ENCODE results near the gene APEH.

The APEH gene

DNA sequence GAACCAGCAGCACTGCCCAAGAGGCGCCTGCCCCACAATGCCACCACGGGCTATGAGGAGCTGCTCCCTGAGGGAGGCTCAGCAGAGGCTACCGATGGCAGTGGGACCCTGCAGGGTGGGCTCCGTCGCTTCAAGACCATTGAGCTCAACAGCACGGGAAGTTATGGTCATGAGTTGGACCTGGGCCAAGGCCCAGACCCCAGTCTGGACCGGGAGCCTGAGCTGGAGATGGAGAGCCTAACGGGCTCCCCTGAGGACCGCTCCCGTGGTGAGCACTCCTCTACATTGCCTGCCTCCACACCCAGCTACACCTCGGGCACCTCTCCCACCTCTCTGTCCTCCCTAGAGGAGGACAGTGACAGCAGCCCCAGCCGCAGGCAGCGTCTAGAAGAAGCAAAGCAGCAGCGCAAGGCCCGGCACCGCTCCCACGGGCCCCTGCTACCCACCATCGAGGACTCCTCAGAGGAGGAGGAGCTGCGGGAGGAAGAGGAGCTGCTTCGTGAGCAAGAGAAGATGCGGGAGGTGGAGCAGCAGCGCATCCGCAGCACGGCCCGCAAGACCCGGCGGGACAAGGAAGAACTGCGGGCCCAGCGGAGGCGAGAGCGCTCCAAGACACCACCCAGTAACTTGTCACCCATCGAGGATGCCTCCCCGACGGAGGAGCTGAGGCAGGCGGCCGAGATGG is 21.8 kb upstream of the APEH start:
- DNase-seq: no peak

DNA sequence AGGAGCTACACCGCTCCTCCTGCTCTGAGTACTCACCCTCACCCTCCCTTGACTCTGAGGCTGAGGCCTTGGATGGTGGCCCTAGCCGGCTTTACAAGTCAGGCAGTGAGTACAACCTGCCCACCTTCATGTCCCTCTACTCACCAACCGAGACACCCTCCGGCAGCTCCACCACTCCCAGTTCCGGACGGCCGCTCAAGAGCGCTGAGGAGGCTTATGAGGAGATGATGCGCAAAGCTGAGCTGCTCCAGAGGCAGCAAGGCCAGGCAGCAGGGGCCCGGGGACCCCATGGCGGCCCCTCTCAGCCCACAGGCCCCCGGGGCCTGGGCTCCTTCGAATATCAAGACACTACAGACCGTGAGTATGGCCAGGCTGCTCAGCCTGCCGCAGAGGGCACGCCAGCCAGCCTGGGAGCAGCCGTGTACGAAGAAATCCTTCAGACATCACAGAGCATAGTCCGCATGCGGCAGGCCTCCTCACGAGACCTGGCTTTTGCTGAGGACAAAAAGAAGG is 21.2 kb upstream of the APEH start:
- no peak for DNase-seq

DNA sequence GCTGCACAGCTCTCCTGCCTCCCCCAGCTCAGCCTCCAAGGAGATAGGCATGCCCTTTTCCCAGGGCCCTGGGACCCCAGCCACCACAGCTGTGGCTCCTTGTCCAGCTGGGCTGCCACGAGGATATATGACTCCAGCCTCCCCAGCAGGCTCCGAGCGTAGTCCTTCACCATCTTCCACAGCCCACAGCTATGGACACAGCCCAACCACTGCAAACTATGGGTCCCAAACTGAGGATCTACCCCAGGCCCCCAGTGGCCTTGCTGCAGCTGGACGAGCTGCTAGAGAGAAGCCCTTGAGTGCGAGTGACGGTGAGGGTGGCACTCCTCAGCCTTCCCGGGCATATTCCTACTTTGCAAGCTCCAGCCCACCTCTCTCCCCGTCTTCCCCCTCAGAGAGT is 20.5 kb upstream of the APEH start:
- DNase-seq: no peak

DNA sequence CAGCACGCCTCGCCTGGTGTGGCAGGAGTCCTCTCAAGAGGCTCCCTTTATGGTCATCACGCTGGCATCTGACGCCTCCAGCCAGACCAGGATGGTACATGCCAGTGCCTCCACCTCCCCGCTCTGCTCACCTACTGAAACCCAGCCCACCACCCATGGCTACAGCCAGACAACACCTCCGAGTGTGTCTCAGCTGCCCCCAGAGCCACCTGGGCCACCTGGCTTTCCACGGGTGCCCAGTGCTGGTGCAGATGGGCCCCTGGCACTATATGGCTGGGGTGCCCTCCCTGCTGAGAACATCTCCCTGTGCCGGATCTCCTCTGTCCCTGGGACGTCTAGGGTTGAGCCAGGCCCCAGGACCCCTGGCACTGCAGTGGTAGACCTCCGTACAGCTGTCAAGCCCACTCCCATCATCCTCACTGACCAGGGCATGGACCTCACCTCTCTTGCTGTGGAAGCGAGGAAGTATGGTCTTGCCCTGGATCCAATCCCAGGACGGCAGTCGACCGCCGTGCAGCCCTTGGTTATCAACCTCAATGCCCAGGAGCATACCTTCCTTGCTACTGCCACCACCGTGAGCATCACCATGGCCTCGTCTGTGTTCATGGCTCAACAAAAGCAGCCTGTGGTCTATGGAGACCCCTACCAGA is 19.9 kb upstream of the APEH start:
- no peak for DNase-seq

DNA sequence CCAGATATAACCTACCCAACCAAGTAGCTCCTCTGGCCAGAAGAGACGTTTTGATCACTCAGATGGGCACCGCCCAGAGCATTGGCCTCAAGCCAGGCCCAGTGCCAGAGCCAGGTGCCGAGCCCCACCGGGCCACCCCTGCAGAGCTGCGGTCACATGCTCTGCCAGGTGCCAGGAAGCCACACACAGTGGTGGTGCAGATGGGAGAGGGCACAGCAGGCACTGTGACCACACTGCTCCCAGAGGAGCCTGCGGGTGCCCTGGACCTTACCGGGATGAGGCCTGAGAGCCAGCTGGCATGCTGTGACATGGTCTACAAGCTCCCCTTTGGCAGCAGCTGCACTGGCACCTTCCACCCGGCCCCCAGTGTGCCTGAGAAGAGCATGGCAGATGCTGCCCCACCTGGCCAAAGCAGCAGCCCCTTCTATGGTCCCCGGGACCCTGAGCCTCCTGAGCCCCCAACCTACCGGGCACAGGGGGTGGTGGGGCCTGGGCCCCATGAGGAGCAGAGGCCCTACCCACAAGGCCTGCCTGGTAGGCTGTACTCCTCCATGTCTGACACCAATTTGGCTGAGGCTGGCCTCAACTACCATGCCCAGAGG is 19.1 kb upstream of the APEH start:
- no peak for DNase-seq

DNA sequence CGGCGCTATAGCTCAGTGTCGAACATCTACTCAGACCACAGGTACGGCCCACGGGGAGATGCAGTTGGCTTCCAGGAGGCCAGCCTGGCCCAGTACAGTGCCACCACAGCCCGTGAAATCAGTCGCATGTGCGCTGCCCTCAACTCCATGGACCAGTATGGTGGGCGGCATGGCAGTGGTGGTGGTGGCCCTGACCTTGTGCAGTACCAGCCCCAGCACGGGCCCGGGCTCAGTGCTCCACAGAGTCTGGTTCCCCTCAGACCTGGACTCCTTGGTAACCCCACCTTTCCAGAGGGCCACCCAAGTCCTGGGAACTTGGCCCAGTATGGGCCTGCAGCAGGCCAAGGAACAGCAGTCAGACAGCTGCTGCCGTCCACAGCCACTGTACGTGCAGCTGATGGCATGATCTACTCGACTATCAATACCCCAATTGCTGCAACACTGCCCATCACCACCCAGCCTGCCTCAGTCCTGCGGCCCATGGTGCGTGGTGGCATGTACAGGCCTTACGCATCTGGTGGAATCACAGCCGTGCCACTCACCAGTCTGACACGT is 18.3 kb upstream of the APEH start:
- DNase-seq: no peak

DNA sequence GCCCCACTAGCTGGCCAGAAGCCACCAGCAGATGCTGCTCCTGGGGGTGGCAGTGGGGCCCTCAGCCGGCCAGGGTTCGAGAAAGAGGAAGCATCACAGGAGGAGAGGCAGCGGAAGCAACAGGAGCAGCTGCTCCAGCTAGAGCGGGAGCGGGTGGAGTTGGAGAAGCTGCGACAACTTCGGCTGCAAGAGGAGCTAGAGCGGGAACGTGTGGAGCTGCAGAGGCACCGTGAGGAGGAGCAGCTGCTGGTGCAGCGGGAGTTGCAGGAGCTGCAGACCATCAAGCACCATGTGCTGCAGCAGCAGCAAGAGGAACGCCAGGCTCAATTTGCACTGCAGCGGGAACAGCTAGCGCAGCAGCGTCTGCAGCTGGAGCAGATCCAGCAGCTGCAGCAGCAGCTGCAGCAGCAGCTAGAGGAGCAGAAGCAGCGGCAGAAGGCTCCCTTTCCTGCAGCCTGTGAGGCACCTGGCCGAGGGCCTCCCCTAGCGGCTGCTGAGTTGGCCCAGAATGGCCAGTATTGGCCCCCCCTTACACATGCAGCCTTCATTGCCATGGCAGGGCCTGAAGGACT is 17.5 kb upstream of the APEH start:
- no peak for DNase-seq

DNA sequence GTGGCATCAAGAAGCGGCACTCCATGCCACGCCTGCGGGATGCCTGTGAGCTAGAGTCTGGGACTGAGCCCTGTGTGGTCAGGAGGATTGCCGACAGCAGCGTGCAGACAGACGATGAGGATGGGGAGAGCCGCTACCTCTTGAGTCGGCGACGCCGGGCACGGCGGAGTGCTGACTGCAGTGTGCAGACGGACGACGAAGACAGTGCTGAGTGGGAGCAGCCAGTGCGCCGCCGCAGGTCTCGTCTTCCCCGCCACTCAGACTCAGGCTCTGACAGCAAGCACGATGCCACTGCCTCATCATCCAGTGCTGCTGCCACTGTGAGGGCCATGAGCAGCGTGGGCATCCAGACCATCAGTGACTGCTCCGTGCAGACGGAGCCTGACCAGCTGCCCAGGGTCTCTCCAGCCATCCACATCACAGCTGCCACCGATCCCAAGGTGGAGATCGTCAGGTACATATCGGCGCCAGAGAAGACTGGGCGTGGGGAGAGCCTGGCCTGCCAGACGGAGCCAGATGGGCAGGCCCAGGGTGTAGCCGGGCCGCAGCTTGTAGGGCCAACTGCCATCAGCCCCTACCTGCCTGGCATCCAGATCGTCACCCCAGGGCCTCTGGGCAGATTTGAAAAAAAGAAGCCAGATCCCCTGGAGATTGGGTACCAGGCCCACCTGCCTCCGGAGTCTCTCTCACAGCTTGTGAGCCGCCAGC is 16.8 kb upstream of the APEH start:
- no peak for DNase-seq

DNA sequence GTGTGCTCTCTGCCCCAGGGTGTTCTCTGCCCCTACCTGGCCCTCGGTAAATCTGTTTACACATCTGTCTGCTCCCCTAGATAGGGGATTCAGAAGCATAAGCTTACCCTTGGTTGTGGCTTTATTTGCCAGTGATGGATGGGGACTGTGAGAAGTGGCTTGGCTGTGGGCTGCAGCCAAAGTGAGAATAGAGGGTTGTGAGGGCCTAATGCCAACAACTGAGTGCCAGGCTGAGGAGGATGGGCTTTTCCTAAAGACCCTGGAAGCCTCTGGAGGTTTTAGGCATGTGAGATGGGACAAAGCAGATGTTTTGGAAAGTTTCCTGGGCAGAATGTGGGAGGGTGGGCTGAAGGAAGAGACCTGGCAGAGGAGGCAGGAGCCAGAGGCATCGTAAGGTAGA is 15.4 kb upstream of the APEH start:
- no peak for DNase-seq

DNA sequence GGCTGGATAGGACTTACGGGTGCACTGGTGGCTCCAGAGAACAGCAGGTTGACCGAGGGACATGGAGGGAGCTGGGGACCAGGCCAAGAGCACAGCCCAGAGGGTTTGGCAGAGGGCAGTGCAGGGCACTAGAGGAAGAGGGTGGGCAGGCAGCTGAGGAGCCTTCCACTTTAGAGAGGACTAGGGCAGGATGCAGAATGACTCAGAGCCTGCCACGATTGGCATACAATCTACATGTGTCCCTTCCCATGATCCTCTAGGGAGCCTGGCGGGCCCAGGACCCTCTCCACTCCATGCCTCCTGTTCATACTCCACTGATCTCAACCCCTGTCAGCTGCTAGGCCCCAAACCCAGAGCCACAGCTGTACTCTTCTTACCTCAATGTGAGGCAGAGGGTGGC is 14.4 kb upstream of the APEH start:
- no peak for DNase-seq

DNA sequence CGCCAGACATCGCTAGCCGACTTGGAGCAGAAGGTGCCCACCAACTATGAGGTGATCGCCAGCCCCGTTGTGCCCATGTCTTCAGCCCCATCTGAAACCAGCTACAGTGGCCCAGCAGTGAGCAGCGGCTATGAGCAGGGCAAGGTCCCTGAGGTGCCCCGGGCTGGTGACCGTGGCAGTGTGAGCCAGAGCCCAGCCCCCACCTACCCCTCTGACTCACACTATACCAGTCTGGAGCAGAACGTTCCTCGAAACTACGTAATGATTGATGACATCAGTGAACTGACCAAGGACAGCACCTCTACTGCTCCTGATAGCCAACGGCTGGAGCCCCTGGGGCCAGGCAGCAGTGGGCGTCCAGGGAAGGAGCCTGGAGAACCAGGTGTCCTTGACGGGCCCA is 12.9 kb upstream of the APEH start:
- DNase-seq: no peak

DNA sequence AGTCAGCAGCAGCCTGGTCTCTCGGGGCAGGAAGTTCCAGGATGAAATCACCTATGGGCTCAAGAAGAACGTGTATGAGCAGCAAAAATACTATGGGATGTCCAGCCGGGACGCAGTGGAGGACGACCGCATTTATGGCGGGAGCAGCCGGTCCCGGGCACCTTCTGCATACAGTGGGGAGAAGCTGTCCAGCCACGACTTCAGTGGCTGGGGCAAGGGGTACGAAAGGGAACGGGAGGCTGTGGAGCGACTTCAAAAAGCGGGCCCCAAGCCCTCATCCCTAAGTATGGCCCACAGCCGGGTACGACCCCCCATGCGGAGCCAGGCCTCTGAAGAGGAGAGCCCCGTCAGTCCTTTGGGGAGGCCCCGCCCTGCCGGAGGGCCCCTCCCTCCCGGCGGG is 12.1 kb upstream of the APEH start:
- no peak for DNase-seq

DNA sequence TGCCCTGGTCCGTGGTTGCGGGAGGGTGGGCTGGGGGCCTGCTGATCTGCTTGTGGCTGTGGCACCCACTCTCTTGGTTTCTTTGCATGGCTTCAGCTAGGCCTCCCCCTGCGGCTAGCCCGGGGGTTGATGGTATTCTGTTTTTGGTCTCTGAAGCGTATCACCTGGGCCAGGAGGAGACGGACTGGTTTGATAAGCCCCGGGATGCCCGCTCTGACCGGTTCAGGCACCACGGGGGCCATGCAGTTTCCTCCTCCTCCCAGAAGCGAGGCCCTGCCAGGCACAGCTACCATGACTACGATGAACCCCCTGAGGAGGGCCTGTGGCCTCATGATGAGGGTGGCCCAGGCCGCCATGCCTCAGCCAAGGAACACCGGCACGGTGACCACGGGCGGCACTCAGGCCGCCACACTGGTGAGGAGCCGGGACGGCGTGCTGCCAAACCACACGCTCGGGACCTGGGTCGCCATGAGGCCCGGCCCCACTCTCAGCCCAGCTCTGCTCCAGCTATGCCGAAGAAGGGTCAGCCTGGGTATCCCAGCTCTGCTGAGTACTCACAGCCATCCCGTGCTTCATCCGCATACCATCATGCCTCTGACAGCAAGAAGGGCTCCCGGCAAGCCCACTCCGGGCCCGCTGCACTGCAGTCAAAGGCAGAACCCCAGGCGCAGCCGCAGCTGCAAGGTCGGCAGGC is 11.3 kb upstream of the APEH start:
- DNase-seq: no peak

DNA sequence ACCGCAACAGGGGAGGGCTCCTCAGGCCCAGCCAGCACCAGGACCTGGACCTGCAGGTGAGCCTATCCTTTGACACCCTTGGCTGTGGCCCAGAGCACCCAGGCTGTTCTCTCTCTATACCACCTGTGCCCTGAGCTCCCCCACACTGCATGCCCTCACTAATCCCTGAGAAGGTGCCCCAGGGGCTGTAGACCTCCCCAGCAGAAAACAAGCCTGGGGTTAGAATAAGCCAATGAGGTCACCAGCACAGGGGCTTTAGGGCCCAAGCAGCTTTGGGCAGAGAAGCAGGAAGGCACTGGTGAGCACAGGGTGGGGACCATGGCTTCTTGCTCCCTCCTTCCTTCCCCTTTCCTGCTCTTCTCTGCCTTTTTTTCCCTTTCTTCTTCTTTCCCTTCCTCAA is 10.3 kb upstream of the APEH start:
- no peak for DNase-seq

DNA sequence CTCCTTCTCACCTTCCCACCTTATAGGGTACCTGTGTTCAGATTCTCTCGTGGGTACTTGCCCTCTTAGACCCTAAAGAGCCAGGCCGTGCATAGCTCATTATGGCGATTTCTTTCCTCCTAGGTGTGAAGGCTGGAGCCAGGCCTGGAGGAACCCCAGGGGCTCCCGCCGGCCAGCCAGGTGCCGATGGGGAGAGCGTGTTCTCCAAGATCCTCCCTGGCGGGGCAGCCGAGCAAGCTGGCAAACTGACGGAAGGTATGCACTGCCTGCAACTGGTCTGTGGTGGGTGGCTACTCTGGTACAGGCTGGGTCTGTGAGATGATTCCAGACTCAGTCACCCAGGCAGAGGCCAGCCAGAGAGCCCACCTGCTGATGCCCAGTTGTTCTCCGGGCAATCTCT is 9.9 kb upstream of the APEH start:
- DNase-seq: no peak

DNA sequence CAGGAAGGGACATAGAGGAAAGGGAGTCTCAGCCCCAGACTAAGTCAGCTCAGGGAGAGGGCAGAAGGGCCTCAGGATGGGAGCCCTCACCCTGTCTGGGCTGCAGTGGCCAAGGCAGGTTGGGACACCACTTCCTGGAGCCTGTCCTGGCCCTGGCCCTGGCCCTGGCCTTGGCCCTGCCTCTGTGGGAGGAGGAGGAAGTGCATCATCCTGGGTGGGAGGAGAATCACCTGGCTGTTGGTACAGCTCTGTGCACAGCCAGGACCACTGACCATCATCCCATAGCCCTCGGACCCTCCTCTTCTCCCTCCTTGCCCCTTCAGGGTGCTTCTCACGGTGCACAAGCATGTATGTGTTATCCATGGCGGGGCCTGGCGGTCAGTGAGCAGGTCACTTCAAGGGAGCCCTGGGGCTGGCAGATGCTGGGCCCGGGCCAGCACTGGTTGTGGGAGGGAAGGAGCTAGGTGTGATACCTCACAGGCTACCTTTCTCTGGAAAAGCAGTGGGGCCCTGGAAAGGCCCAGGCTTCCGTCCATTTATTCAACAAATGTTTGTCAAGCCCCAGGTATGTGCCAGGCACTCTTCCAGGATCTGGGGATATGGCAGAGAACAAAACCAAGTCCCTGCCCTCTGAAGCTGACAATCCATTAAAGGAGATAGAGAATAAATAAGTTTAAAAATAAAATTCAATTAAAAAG is 8.2 kb upstream of the APEH start:
- no peak for DNase-seq

DNA sequence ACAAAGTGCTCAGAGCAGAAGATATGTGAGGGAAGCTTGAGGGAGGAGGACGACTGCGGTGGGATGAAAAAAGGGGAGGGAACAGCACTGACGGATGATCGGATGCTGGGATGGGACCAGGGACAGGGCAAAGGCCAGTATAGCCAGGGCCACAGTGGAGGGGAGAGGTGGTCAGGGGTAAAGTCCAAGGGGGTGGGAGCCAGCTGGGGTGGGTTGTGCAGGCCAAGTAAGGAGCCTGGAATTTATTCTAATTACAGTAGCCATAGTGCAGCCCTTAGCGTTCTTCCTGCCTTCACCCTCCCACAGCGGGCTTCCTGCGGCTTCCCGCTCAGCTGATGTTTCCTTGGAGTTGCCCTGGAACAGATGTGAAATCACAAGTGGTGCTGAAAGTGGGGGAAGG is 7.6 kb upstream of the APEH start:
- DNase-seq: no peak

DNA sequence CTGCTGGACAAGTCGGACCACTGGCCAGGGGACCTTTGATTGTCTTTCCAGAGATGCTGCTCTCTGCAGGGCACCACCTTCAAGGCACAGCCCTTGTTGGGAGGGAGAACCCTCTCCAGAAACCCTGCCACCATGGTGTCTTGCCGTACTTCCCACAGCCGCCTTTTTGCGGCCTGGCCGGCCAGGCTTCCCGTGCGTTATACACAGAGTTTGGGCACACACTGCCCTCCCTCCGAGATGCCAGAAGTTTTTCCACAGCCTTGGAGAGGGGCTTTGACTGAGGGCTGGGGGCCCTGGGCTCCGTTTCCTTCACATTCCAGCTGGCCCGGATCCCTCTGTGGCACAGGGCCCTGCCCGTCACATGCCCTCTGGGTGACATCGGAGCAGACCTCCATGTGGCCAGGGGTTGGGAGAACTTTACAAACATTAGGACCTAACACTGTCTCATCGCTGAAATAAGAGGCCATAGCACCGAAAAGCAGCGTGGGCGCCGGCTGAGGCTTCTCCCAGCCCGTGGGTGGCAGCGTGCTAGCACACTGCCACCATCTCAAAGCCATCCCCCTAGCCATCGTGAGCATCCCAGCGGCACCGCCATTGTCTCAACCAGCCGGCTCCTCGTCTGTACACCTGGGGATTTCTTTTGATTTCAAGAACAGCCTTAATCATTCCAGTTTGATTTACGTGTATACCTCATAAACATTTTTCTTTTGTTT is 6.3 kb upstream of the APEH start:
- DNase-seq: no peak

DNA sequence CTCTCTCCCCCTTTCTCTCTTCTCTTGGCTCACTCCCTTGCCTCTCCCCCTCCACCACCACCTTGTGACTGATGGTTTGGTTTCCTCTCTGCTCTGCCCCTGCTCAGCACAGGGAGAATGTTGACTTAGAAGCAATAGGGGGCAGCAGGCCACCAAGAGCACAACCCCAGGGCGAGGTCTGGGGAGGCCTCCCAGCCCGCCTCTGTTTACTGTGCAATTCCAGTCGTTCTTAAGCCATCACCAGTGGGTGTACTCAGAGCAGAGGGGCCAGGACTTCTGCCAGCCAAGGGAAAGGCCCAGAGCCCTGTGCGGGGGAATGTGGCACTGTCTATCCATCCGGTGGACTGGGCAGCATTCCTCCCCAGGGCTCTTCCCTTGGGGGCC is 5.7 kb upstream of the APEH start:
- no peak for DNase-seq

DNA sequence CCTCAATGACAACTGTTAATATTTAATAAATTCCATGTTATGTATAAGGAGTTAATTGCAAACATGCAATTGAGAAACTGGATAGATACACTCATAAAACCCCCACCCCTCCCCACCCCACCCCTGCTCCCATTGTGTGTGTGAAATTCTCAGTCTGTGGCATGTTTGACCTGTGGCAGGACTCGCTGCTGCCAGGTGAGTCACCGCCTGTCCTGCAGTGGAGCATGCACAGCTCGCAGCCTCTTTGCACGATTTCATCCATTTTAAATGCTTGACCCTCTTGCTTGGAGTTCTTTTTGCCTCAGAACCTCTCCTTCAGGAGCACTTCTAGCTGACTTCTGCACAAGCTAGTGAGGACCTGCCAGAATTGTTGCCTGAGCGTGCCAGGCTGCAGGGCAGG is 5.3 kb upstream of the APEH start:
- DNase-seq: no peak

DNA sequence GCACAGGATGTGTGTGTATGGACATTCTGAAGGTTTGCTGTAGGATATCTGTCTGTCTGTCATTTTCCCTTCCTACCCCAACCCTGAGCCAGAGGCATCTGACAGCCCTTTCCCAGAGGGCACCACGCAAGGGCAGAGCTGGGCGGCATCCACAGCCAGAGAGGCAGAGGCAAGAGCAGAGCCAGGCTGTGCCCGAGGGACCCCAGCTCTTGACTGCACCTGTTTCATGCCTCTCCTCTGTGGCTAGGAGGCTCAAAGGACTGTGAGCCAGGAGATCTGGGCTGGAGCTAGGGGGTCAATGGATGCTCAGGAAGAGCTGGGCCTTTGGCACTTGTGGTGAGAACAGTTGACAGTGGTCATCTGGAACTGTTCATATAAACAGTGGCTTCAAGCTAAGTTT is 4.8 kb upstream of the APEH start:
- no peak for DNase-seq
